GM19324 (cell line): ENCODE data around the gene NUP210.

Source experiments
- ATAC-seq: cut with Tn5 transposase; IDR thresholded peaks from one replicate; pipeline ENCODE4 v1.9.1; 2021; ENCODE audit warnings: mild to moderate bottlenecking, moderate library complexity; ENCODE audit not compliant: unreplicated experiment, low FRiP score

The NUP210 gene

GRCh38 chr3:13353506-13353905, 66.6 kb downstream of the NUP210 start:
- no peak for ATAC-seq

DNA sequence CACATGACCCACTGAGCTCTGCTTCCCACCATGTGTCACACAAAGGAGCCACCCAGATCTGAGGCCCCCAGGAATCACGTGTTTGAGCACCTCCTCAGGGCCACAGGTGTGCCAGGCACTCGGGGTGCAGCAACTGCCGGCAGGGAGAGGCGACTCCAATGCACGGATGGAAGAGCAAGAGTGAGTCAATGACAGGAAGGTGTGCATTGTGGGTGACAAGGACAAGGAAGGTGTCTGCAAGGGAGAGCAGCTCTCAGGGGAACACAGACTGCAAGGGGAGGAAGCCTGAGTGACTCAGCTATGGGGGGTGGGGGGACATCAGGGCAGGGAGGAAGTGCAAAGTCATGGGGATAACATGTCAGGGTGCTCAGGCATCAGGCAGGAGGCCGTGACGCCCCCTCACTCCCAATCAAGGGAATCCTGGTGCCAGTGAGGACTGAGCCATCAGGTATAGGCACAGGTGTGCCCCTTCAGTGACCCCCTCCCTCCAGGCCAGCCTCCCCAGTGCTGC, 67.4 kb downstream of the NUP210 start:
- no peak for ATAC-seq

DNA sequence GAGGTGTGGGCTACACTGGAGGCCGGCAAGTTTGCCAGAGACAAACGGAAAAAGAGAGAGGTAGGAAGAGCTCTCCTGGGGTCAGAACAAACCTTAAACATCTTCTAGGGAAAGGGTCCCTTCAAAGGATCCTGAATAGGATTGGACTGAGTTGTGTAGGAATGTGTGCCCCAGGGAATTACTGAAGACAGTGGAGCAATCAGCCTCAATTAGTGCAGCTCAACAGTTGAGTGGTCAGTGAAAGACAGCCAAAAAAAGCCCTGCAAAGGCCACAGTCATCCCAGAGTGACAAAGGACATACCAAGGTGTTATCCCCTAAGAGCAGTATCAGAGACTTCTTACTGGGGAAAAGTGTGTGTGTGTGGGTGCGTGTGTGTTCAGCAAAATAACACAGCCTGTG, 70.3 kb downstream of the NUP210 start:
- ATAC-seq, result no peak

GRCh38 chr3:13348661-13349396, 71.3 kb downstream of the NUP210 start:
- no peak for ATAC-seq

GRCh38 chr3:13348100-13348499, 72.0 kb downstream of the NUP210 start:
- ATAC-seq, result no peak

- ATAC-seq, result no peak
Measured at GRCh38 chr3:13347390-13347950, 72.7 kb downstream of the NUP210 start.

DNA sequence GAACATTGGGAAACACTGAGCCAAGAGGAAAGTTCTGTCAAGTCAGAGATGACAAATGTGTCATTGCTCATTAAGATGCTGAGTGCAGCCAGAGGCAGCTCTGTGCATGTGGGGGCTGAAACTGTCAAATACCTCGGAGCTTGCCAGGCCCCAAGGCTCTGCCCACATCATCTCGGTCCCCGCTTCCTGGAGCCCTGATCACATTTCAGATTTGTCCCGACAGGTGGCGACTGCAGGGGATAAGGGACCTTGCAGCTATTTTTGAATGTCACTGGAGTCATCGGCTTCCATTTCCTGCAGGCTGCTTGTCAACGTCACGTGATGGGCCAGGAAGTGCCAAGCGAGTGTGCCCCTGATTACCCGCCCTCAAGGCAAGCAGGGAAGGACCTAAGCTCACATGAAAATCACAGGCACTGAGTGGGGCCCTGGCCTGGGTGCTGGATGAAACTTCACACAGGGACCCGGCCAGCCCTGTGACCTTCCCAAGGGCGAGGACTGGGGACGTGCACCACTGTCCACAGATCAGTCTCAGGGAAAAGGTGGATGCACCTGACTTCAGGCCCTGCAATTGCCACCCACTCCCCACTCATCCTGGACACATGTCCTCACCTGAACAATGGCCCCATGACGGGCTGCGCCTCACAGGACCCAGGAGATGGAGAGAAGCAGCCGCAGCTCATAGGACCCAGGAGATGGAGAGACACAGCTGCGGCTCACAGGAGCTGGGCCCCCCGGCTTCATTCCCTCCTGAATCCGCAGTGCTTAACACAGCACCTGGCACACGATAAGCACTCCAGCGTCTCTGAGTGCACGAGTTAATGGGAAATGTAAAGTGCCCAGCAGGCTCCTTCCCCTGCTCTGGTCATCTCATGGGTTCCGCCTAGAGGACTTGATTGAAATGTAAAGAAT, 73.4 kb downstream of the NUP210 start:
- no peak for ATAC-seq

- ATAC-seq, result no peak
Measured at GRCh38 chr3:13345772-13346171, 74.3 kb downstream of the NUP210 start.

- no peak for ATAC-seq
Measured at GRCh38 chr3:13345284-13345683, 74.8 kb downstream of the NUP210 start.

GRCh38 chr3:13344663-13345062, 75.5 kb downstream of the NUP210 start:
- no peak for ATAC-seq

- no peak for ATAC-seq
Measured at GRCh38 chr3:13343601-13344000, 76.5 kb downstream of the NUP210 start.

DNA sequence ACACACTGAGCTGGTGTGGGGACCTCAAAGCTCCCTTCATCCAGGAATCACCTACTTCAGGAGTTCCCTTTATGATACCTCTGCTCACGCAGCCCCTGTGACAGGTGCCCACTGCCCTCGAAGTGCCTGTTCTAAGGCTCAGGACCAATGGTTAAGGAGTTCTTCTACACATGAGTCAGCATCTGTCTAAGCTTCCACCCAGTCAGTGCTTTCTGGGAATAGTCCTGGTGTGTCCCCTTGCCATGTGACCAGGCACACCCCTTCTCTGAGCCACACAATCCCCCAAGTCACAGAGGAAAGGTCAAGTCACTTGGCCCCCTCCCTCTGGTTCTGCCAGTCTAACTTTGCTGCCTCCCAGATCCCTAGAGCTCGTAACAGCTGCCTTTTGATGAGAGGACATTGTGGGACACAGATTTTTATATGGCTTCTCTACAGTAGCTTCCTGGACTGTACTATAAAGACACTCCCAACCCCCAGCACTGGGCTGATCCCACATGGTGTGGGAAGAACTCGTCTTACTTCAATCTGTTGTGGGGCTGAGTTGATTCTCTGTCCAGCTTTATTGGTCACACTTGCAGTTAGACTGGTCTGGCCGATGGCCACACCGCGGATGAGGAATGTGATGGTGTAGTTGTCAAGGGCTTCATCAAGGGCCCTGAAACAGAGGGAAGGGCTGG, 78.8 kb downstream of the NUP210 start:
- no peak for ATAC-seq

- no peak for ATAC-seq
Measured at GRCh38 chr3:13339833-13340232, 80.3 kb downstream of the NUP210 start.

GRCh38 chr3:13338996-13339395, 81.1 kb downstream of the NUP210 start:
- ATAC-seq, result no peak

DNA sequence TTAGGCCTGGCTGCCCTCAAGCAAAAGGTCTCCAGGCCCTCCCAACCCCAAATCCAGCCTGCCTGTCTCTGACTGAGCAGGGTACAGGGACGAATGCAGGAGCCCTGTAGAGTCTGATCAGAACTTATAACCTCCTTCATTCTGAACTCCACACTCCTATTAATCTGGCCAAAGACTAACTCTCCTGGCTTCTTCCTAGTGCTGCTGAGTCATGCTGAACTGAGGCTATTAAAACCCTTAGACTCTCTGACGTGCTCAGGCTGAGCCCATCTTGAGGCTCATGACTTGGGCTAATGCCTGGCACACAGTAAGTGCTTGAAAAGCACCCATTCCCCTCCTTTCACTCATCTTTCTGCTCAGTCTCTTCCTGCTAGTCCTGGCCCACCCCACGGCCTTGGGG, 81.9 kb downstream of the NUP210 start:
- ATAC-seq, result no peak

GRCh38 chr3:13336592-13336991, 83.5 kb downstream of the NUP210 start:
- no peak for ATAC-seq

- ATAC-seq, result no peak
Measured at GRCh38 chr3:13335503-13335902, 84.6 kb downstream of the NUP210 start.

DNA sequence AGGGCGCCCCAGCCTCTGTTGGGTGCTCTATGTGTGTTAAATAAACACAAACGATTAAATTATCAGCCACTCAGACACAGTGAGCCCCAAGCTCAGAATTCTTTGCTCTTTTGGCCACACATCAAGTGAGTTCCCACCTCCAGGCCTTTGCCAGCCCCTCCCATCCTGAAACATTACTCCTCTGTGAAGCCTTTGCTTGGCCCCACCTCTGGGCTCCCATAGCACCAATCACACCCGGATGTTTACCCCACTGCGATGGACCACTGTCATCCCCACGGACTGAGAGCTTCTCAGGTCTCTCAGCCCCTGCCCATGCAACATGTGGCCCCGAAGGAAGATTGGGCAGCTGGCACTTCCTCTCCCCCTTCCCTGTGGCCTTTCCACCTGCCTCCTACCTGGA, 85.1 kb downstream of the NUP210 start:
- ATAC-seq, result no peak

GRCh38 chr3:13333236-13333897, 86.8 kb downstream of the NUP210 start:
- no peak for ATAC-seq

GRCh38 chr3:13332740-13333139, 87.4 kb downstream of the NUP210 start:
- no peak for ATAC-seq
